Stimulated activated CD4-positive, alpha-beta T cell treated with anti-CD3 and anti-CD28 coated beads, Interleukin-15, amount 100 ng/mL, for 1 hour (primary cell): ENCODE results near the gene GRK5.

Source experiments
- DNase-seq, 2 donors: peaks; one replicate each; pipeline ENCODE4 v3.0.0-alpha.2; 2020; ENCODE audit warnings: low read depth in 1 of 2, low spot score in 1 of 2

The GRK5 gene

GRCh38 chr10:119292968-119293760 is 85.8 kb downstream of the GRK5 start:
- DNase-seq, result no peak

GRCh38 chr10:119296703-119297102 is 89.3 kb downstream of the GRK5 start:
- DNase-seq, result no peak

- DNase-seq, result no peak
Observed at GRCh38 chr10:119297207-119297968, 90.0 kb downstream of the GRK5 start.

GRCh38 chr10:119298810-119299209 is 91.4 kb downstream of the GRK5 start:
- DNase-seq, result no peak

GRCh38 chr10:119299531-119299930 is 92.2 kb downstream of the GRK5 start:
- no peak for DNase-seq

GRCh38 chr10:119301397-119301796 is 94.0 kb downstream of the GRK5 start:
- DNase-seq, result peak; percentile 29 to 37

- no peak for DNase-seq
Observed at GRCh38 chr10:119302172-119302571, 94.8 kb downstream of the GRK5 start.

- DNase-seq, result no peak
Observed at GRCh38 chr10:119302591-119303253, 95.4 kb downstream of the GRK5 start.

- no peak for DNase-seq
Observed at GRCh38 chr10:119303886-119304285, 96.5 kb downstream of the GRK5 start.

- DNase-seq, result no peak
Observed at GRCh38 chr10:119304541-119304940, 97.2 kb downstream of the GRK5 start.

GRCh38 chr10:119305860-119306513 is 98.6 kb downstream of the GRK5 start:
- peak; percentile 50 to 74 for DNase-seq

- peak; percentile 40 to 54 for DNase-seq
Observed at GRCh38 chr10:119306514-119306951, 99.2 kb downstream of the GRK5 start.

- DNase-seq, result no peak
Observed at GRCh38 chr10:119306986-119307392, 99.6 kb downstream of the GRK5 start.

GRCh38 chr10:119308089-119308488 is 100.7 kb downstream of the GRK5 start:
- DNase-seq, result no peak

GRCh38 chr10:119308551-119309422 is 101.4 kb downstream of the GRK5 start:
- DNase-seq, result no peak

GRCh38 chr10:119309423-119309770 is 102.0 kb downstream of the GRK5 start:
- no peak for DNase-seq

GRCh38 chr10:119310806-119311205 is 103.4 kb downstream of the GRK5 start:
- DNase-seq, result no peak

GRCh38 chr10:119312241-119312640 is 104.9 kb downstream of the GRK5 start:
- DNase-seq, result no peak

- no peak for DNase-seq
Observed at GRCh38 chr10:119313024-119313423, 105.7 kb downstream of the GRK5 start.

GRCh38 chr10:119313644-119314043 is 106.3 kb downstream of the GRK5 start:
- no peak for DNase-seq
